ENCODE measurements around the gene C1orf94. TPM values are rescaled to one million over a fixed set of nuclear protein-coding genes. Genes with fewer than 3 reads are reported as not detected.

C1orf94 gene
- total and polyA plus RNA-seq, 10 of the 15 experiments (the other 5 are each of a cell fraction or from before 2014, with no cell fraction given): not detected

DNA sequence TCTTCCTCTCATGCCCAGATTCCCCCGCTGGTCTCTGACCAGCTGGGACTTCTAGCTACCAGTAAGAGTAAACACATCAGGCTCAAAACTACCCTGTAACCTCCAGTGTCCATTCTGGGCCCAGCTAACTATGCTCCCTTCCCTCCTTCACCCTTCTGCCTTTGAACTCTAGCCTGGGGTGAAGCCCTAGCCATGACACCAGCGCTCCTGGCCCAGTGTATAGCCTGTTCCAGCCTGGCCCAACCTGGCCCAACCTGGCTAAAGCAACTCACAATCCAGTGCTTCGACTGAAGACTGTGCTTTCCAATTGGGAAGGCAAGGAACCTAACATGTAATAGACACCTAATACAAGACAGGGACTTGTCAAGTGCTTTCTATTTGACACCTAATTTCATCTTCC is 39.3 kb upstream of the C1orf94 start:
- H3K36me3 ChIP-seq (ENCODE audit: control insufficient read depth in 2 of 2, insufficient read depth in 2 of 2, low read length in 1 of 2): no peaks in the 10 kb centered on the region
- no peak overlapping the region for H3K27ac ChIP-seq (ENCODE audit: control insufficient read depth, insufficient read depth)
- in situ Hi-C loops (cut with MboI) (no loop called here), intact Hi-C loops (cut with micrococcal nuclease; ENCODE audit: unreplicated experiment) (no loop called here)
- H3K4me3 ChIP-seq: no peak overlapping the region
- no peak for DNase-seq (ENCODE audit: low read depth, low spot score)
- ChIA-PET RAD21 (ENCODE audit: unreplicated experiment) (interaction anchor here (0.6 kb wide), 1 partner anchor 8 kb away, joined by 3 read pairs; no protein-coding TSS in a partner anchor), CTCF (no interaction called here), SMC1A (ENCODE audit: uncharacterized antibody, unreplicated experiment) (no interaction called here), POLR2A (no interaction called here)
- H3K4me2 ChIP-seq (ENCODE audit: control insufficient read depth, insufficient read depth): no peak overlapping the region
- BruUV-seq (replicated peaks): no TSS peak
- WGBS (ENCODE audit: insufficient coverage, insufficient replicate concordance, low lambda C conversion rate, missing lambda C conversion rate): 7% methylated on average over 3 of the region's 3 CpGs
- H3K9ac ChIP-seq (ENCODE audit: control insufficient read depth, insufficient read depth, low read length): no peak overlapping the region
- no peaks in the 10 kb centered on the region for H3K9me3 ChIP-seq (replicated peaks; ENCODE audit: control insufficient read depth, insufficient read depth, low read length)
- FAIRE-seq: no peak
- no peak for ATAC-seq
- H3K27me3 ChIP-seq (replicated peaks in 1 of 2; ENCODE audit: control insufficient read depth in 2 of 2, insufficient read depth in 2 of 2, low read length in 1 of 2): no peaks in the 10 kb centered on the region
- 0 out of 2 replicates have a peak, but pooled peaks cover 2% of the 10 kb centered on the region for H4K20me1 ChIP-seq (ENCODE audit: control insufficient read depth, insufficient read depth)
- peaks cover 5% of the 10 kb centered on the region for H3K4me1 ChIP-seq (ENCODE audit: control insufficient read depth, insufficient read depth, low read length)
- H3K79me2 ChIP-seq (ENCODE audit: control insufficient read depth, insufficient read depth, low read length): no peaks in the 10 kb centered on the region
- no peak overlapping the region for H2AFZ ChIP-seq (ENCODE audit: control insufficient read depth, low read depth, low read length)
- TF ChIP-seq JUND (IDR thresholded peaks at IDR 0.05; ENCODE audit: low read depth, low read length) (no peak), MYB (IDR thresholded peaks at IDR 0.05; ENCODE audit: borderline replicate concordance, low read depth, low read length) (no peak), IRF4 (IDR thresholded peaks at IDR 0.05; ENCODE audit: low read depth, low read length) (no peak), SRF (IDR thresholded peaks at IDR 0.05; ENCODE audit: low read depth in 2 of 2, low read length in 2 of 2) (no peak), KLF5 (IDR thresholded peaks at IDR 0.05; ENCODE audit: partially characterized antibody) (no peak), CTCF (IDR thresholded peaks at IDR 0.05 in 2 of 3, conservative IDR thresholded peaks at IDR 0.05 in 1 of 3; ENCODE audit: control insufficient read depth in 2 of 3, extremely low read depth in 1 of 3, insufficient read depth in 1 of 3, low read depth in 3 of 3, low read length in 3 of 3) (no peak), RAD21 (IDR thresholded peaks at IDR 0.05; ENCODE audit: insufficient read depth, low read depth, low read length) (no peak), CREM (IDR thresholded peaks at IDR 0.05; ENCODE audit: low read depth) (no peak), CEBPZ (IDR thresholded peaks at IDR 0.05; ENCODE audit: low read depth, low read length) (no peak), EZH2 (IDR thresholded peaks at IDR 0.05; ENCODE audit: borderline replicate concordance, control insufficient read depth, low read depth, low read length) (no peak)
- TF ChIP-seq, protein P1, sequence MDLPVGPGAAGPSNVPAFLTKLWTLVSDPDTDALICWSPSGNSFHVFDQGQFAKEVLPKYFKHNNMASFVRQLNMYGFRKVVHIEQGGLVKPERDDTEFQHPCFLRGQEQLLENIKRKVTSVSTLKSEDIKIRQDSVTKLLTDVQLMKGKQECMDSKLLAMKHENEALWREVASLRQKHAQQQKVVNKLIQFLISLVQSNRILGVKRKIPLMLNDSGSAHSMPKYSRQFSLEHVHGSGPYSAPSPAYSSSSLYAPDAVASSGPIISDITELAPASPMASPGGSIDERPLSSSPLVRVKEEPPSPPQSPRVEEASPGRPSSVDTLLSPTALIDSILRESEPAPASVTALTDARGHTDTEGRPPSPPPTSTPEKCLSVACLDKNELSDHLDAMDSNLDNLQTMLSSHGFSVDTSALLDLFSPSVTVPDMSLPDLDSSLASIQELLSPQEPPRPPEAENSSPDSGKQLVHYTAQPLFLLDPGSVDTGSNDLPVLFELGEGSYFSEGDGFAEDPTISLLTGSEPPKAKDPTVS (IDR thresholded peaks at IDR 0.05; ENCODE audit: low read depth, low read length): no peak
- TF ChIP-seq, protein P2, sequence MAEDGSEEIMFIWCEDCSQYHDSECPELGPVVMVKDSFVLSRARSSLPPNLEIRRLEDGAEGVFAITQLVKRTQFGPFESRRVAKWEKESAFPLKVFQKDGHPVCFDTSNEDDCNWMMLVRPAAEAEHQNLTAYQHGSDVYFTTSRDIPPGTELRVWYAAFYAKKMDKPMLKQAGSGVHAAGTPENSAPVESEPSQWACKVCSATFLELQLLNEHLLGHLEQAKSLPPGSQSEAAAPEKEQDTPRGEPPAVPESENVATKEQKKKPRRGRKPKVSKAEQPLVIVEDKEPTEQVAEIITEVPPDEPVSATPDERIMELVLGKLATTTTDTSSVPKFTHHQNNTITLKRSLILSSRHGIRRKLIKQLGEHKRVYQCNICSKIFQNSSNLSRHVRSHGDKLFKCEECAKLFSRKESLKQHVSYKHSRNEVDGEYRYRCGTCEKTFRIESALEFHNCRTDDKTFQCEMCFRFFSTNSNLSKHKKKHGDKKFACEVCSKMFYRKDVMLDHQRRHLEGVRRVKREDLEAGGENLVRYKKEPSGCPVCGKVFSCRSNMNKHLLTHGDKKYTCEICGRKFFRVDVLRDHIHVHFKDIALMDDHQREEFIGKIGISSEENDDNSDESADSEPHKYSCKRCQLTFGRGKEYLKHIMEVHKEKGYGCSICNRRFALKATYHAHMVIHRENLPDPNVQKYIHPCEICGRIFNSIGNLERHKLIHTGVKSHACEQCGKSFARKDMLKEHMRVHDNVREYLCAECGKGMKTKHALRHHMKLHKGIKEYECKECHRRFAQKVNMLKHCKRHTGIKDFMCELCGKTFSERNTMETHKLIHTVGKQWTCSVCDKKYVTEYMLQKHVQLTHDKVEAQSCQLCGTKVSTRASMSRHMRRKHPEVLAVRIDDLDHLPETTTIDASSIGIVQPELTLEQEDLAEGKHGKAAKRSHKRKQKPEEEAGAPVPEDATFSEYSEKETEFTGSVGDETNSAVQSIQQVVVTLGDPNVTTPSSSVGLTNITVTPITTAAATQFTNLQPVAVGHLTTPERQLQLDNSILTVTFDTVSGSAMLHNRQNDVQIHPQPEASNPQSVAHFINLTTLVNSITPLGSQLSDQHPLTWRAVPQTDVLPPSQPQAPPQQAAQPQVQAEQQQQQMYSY (CRISPR knock-in tag; IDR thresholded peaks at IDR 0.05): no peak
- TF ChIP-seq, protein P3, sequence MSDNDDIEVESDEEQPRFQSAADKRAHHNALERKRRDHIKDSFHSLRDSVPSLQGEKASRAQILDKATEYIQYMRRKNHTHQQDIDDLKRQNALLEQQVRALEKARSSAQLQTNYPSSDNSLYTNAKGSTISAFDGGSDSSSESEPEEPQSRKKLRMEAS (IDR thresholded peaks at IDR 0.05; ENCODE audit: low read depth, low read length): no peak

Measured in GM12878 (cell line).